ENCODE results near the gene MINDY1.

MINDY1 gene

GRCh38 chr1:151006327-151007052 lies at the start of gene MINDY1:
Gene MINDY1, minus strand, starts transcription at chr1:151006902. Its CDS starts 4,285 bp downstream, at chr1:151002617.
- H3K36me3 ChIP-seq (ENCODE audit: control insufficient read depth, insufficient read depth, low read length): no peaks in the 10 kb centered on the region
- peak within 1 kb of the TSS; percentile 95 for H3K27ac ChIP-seq
- peak within 1 kb of the TSS; percentile 37 for H3K9ac ChIP-seq
- peaks cover 5% of the 10 kb centered on the region for H3K79me2 ChIP-seq
- H3K4me1 ChIP-seq: peaks cover 11% of the 10 kb centered on the region
- TF ChIP-seq CTCF (IDR thresholded peaks at IDR 0.05): peak; percentile 47
- H3K4me2 ChIP-seq (ENCODE audit: low read length): peak within 1 kb of the TSS; percentile 63
- H2AFZ ChIP-seq: peak within 1 kb of the TSS; percentile 85
- peak within 1 kb of the TSS; percentile 79 for H3K4me3 ChIP-seq (ENCODE audit: low read depth, low read length)
- no peaks in the 10 kb centered on the region for H3K27me3 ChIP-seq (ENCODE audit: control insufficient read depth, insufficient read depth, low read length)
- no peaks in the 10 kb centered on the region for H3K9me3 ChIP-seq (ENCODE audit: control insufficient read depth, low read length)

GRCh38 chr1:151056149-151056548 lies 49.4 kb upstream of the MINDY1 start:
- peaks cover 20% of the 10 kb centered on the region for H3K4me1 ChIP-seq
- peak overlapping the region; percentile 100 for H3K4me3 ChIP-seq (ENCODE audit: low read depth, low read length)
- peaks cover 20% of the 10 kb centered on the region for H3K79me2 ChIP-seq
- no peaks in the 10 kb centered on the region for H3K9me3 ChIP-seq (ENCODE audit: control insufficient read depth, low read length)
- H3K9ac ChIP-seq: no peak overlapping the region
- H3K4me2 ChIP-seq (ENCODE audit: low read length): peak overlapping the region; percentile 96
- TF ChIP-seq CTCF (IDR thresholded peaks at IDR 0.05): no peak
- H3K27me3 ChIP-seq (ENCODE audit: control insufficient read depth, insufficient read depth, low read length): no peaks in the 10 kb centered on the region
- H3K27ac ChIP-seq: peak overlapping the region; percentile 98
- no peaks in the 10 kb centered on the region for H3K36me3 ChIP-seq (ENCODE audit: control insufficient read depth, insufficient read depth, low read length)
- no peak overlapping the region for H2AFZ ChIP-seq

GRCh38 chr1:151055581-151055980 lies 48.9 kb upstream of the MINDY1 start:
- H3K9me3 ChIP-seq (ENCODE audit: control insufficient read depth, low read length): no peaks in the 10 kb centered on the region
- H3K9ac ChIP-seq: no peak overlapping the region
- no peak overlapping the region for H2AFZ ChIP-seq
- no peaks in the 10 kb centered on the region for H3K36me3 ChIP-seq (ENCODE audit: control insufficient read depth, insufficient read depth, low read length)
- H3K4me1 ChIP-seq: peaks cover 20% of the 10 kb centered on the region
- H3K4me2 ChIP-seq (ENCODE audit: low read length): peak overlapping the region; percentile 96
- no peaks in the 10 kb centered on the region for H3K27me3 ChIP-seq (ENCODE audit: control insufficient read depth, insufficient read depth, low read length)
- H3K27ac ChIP-seq: peak overlapping the region; percentile 98
- TF ChIP-seq CTCF (IDR thresholded peaks at IDR 0.05): no peak
- peaks cover 20% of the 10 kb centered on the region for H3K79me2 ChIP-seq
- peak overlapping the region; percentile 100 for H3K4me3 ChIP-seq (ENCODE audit: low read depth, low read length)

GRCh38 chr1:151054971-151055547 lies 48.4 kb upstream of the MINDY1 start:
- Histone ChIP-seq H3K9me3 (ENCODE audit: control insufficient read depth, low read length) (no peaks in the 10 kb centered on the region), H3K27ac (peak overlapping the region; percentile 98), H2AFZ (no peak overlapping the region), H3K36me3 (ENCODE audit: control insufficient read depth, insufficient read depth, low read length) (no peaks in the 10 kb centered on the region), H3K79me2 (peaks cover 20% of the 10 kb centered on the region), H3K9ac (no peak overlapping the region), H3K27me3 (ENCODE audit: control insufficient read depth, insufficient read depth, low read length) (no peaks in the 10 kb centered on the region), H3K4me2 (ENCODE audit: low read length) (peak overlapping the region; percentile 8), H3K4me3 (ENCODE audit: low read depth, low read length) (no peak overlapping the region), H3K4me1 (peaks cover 20% of the 10 kb centered on the region)
- no peak for TF ChIP-seq CTCF (IDR thresholded peaks at IDR 0.05)

All from parathyroid adenoma (tissue), 2 donors.